ENCODE measurements around the gene AZI2. TPM values are rescaled to one million over a fixed set of nuclear protein-coding genes. Genes with fewer than 3 reads are reported as not detected.
A peak's percentile ranks its signal among the peaks of the same experiment; 100 is the strongest.

AZI2 gene
- total RNA-seq, 1 donor from 2014 or later: 40.4 TPM

DNA sequence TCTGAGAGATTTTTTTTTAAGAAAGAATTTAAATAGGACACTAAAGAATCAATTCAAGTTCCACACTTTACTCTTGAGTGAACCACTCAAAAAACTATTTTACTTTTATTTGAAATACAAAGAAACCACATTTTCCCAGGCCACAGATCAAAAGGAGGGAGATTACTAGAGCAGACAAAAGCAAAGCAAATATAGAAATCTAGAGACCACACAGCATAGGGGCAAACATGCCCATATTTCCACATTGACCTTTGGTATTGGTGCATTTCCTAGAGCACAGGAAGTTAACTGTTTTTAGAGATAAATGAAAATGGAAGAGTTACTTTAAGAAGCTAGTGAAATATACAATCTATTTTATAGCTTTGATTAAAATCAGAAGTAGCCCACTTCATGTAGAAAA lies 27.6 kb downstream of the AZI2 start:
- H3K4me3 ChIP-seq (ENCODE audit: low read depth, low read length): no peak overlapping the region
- H3K27me3 ChIP-seq (ENCODE audit: control insufficient read depth, insufficient read depth, low read length): no peaks in the 10 kb centered on the region
- no peak for DNase-seq (ENCODE audit: low read depth)
- no peaks in the 10 kb centered on the region for H3K36me3 ChIP-seq (ENCODE audit: control insufficient read depth, insufficient read depth, low read length)
- TF ChIP-seq, protein P1, sequence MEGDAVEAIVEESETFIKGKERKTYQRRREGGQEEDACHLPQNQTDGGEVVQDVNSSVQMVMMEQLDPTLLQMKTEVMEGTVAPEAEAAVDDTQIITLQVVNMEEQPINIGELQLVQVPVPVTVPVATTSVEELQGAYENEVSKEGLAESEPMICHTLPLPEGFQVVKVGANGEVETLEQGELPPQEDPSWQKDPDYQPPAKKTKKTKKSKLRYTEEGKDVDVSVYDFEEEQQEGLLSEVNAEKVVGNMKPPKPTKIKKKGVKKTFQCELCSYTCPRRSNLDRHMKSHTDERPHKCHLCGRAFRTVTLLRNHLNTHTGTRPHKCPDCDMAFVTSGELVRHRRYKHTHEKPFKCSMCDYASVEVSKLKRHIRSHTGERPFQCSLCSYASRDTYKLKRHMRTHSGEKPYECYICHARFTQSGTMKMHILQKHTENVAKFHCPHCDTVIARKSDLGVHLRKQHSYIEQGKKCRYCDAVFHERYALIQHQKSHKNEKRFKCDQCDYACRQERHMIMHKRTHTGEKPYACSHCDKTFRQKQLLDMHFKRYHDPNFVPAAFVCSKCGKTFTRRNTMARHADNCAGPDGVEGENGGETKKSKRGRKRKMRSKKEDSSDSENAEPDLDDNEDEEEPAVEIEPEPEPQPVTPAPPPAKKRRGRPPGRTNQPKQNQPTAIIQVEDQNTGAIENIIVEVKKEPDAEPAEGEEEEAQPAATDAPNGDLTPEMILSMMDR (IDR thresholded peaks at IDR 0.05; ENCODE audit: insufficient read depth, low read length, poor library complexity, severe bottlenecking): no peak

GRCh38 chr3:28317438-28318022 lies 31.1 kb downstream of the AZI2 start:
- DNase-seq (ENCODE audit: low read depth): no peak
- Histone ChIP-seq H3K4me3 (ENCODE audit: low read depth, low read length) (no peak overlapping the region), H3K36me3 (ENCODE audit: control insufficient read depth, insufficient read depth, low read length) (no peaks in the 10 kb centered on the region), H3K27me3 (ENCODE audit: control insufficient read depth, insufficient read depth, low read length) (no peaks in the 10 kb centered on the region)
- TF ChIP-seq, protein P1 (IDR thresholded peaks at IDR 0.05; ENCODE audit: insufficient read depth, low read length, poor library complexity, severe bottlenecking): peak; percentile 71

GRCh38 chr3:28316226-28316625 lies 32.4 kb downstream of the AZI2 start:
- Histone ChIP-seq H3K36me3 (ENCODE audit: control insufficient read depth, insufficient read depth, low read length) (no peaks in the 10 kb centered on the region), H3K27me3 (ENCODE audit: control insufficient read depth, insufficient read depth, low read length) (no peaks in the 10 kb centered on the region), H3K4me3 (ENCODE audit: low read depth, low read length) (no peak overlapping the region)
- no peak for DNase-seq (ENCODE audit: low read depth)
- TF ChIP-seq, protein P1 (IDR thresholded peaks at IDR 0.05; ENCODE audit: insufficient read depth, low read length, poor library complexity, severe bottlenecking): no peak

- no peaks in the 10 kb centered on the region for H3K36me3 ChIP-seq (ENCODE audit: control insufficient read depth, insufficient read depth, low read length)
- no peak for DNase-seq (ENCODE audit: low read depth)
- no peaks in the 10 kb centered on the region for H3K27me3 ChIP-seq (ENCODE audit: control insufficient read depth, insufficient read depth, low read length)
- TF ChIP-seq, protein P1 (IDR thresholded peaks at IDR 0.05; ENCODE audit: insufficient read depth, low read length, poor library complexity, severe bottlenecking): no peak
- no peak overlapping the region for H3K4me3 ChIP-seq (ENCODE audit: low read depth, low read length)
These were observed 32.9 kb downstream of the AZI2 start for GRCh38 chr3:28315711-28316110.

DNA sequence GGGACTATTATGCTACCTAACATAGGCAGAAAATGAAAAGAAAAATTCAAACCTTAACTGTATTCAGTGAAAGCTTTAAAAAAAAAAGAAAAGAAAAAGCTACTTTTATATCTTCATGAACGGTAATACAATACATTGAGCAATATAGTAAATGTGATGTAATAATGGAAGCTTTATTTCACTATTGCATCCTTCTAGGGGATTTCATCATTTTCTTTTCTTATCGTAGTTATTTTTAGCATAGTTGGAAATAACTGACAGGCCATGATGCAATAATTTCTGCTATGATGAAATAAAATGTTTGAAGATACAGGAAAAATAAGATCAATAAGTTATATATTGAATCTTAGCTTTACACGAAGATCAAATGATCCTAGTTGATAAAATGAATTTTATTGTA lies 40.4 kb downstream of the AZI2 start:
- H3K27me3 ChIP-seq (ENCODE audit: control insufficient read depth, insufficient read depth, low read length): no peaks in the 10 kb centered on the region
- H3K36me3 ChIP-seq (ENCODE audit: control insufficient read depth, insufficient read depth, low read length): no peaks in the 10 kb centered on the region
- no peak overlapping the region for H3K4me3 ChIP-seq (ENCODE audit: low read depth, low read length)
- TF ChIP-seq, protein P1 (IDR thresholded peaks at IDR 0.05; ENCODE audit: insufficient read depth, low read length, poor library complexity, severe bottlenecking): no peak
- DNase-seq (ENCODE audit: low read depth): no peak

DNA sequence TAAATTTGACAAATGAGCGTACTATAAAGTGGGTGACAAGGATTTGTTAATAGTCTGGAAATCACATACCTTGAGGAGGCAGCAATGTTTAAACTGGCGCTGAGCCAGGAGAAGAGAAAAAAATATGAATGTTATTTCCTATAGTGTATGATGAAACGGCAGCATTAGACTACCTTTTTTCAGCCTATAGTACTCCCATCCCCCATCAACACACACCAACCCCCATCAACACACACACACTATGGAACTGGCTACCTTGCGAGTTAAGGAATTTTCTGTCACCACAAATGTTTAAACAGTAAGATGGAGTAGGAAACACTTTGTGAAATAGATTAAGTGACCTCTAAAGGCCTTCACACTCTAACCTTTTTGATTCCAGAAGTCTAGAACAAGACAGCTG lies 46.9 kb downstream of the AZI2 start:
- H3K27me3 ChIP-seq (ENCODE audit: control insufficient read depth, insufficient read depth, low read length): no peaks in the 10 kb centered on the region
- TF ChIP-seq, protein P1 (IDR thresholded peaks at IDR 0.05; ENCODE audit: insufficient read depth, low read length, poor library complexity, severe bottlenecking): no peak
- no peak for DNase-seq (ENCODE audit: low read depth)
- no peaks in the 10 kb centered on the region for H3K36me3 ChIP-seq (ENCODE audit: control insufficient read depth, insufficient read depth, low read length)
- no peak overlapping the region for H3K4me3 ChIP-seq (ENCODE audit: low read depth, low read length)
